ENCODE data around the gene ZSWIM2. TPM values are rescaled to one million over a fixed set of nuclear protein-coding genes. Genes with fewer than 3 reads are reported as not detected.
"Not testable (repeated sequence)": the region's sequence is repeated elsewhere in the genome, so short reads cannot be mapped to it uniquely, and the experiment has no call there.

The ZSWIM2 gene, protein sequence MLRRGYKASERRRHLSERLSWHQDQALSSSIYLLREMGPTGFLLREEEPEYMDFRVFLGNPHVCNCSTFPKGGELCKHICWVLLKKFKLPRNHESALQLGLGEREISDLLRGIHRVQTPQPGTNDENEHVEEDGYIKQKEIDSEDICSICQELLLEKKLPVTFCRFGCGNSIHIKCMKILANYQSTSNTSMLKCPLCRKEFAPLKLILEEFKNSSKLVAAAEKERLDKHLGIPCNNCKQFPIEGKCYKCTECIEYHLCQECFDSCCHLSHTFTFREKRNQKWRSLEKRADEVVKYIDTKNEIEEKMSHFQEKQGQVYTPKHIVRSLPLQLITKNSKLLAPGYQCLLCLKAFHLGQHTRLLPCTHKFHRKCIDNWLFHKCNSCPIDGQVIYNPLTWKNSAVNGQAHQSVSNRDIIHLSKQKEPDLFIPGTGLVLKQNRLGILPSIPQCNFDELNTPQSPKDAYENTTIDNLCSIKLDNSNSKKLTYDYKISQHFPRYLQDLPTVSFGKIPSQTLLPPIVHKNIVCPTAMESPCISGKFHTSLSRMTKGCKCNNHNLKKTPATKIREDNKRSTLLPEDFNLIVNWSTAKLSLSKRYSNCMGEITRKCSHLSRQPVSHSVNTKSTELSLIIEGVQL
- not detected for total RNA-seq

- peak; percentile 23 for ATAC-seq (replicated peaks)
- H3K36me3 Mint-ChIP-seq (ENCODE audit: low read depth): no peaks in the 10 kb centered on the region
- H3K4me3 Mint-ChIP-seq: peak within 1 kb of the TSS; percentile 40
- H3K27ac Mint-ChIP-seq: no peak within 1 kb of the TSS
- peaks cover 20% of the 10 kb centered on the region for H3K27me3 Mint-ChIP-seq
- H3K4me1 Mint-ChIP-seq: peaks cover 8% of the 10 kb centered on the region
- peaks cover 3% of the 10 kb centered on the region for H3K9me3 Mint-ChIP-seq
These were observed at the start of gene ZSWIM2 for GRCh38 chr2:186848873-186849578. Gene ZSWIM2, minus strand, starts transcription at chr2:186849170. Its CDS starts 40 bp downstream, at chr2:186849130.

DNA sequence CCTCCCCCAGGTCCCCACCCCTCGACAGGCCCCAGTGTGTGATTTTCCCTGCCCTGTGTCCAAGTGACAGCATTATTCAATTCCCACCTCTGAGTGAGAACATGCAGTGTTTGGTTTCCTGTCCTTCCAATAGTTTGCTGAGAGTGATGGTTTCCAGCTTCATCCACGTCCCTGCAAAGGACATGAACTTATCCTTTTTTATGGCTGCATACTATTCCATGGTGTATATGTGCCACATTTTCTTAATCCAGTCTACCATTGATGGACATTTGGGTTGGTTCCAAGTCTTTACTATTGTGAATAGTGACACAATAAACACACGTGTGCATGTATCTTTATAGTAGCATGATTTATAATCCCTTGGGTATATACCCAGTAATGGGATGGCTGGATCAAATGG, 47.2 kb upstream of the ZSWIM2 start:
- not testable (repeated sequence) for H3K27ac Mint-ChIP-seq; H3K4me1 Mint-ChIP-seq; H3K4me3 Mint-ChIP-seq; H3K9me3 Mint-ChIP-seq; H3K27me3 Mint-ChIP-seq; H3K36me3 Mint-ChIP-seq (ENCODE audit: low read depth); ATAC-seq (replicated peaks)

GRCh38 chr2:186895451-186895850, 46.5 kb upstream of the ZSWIM2 start:
- H3K4me3 Mint-ChIP-seq: no peak overlapping the region
- H3K36me3 Mint-ChIP-seq (ENCODE audit: low read depth): no peaks in the 10 kb centered on the region
- no peaks in the 10 kb centered on the region for H3K4me1 Mint-ChIP-seq
- H3K9me3 Mint-ChIP-seq: peaks cover 4% of the 10 kb centered on the region
- no peak overlapping the region for H3K27ac Mint-ChIP-seq
- ATAC-seq (replicated peaks): no peak
- no peaks in the 10 kb centered on the region for H3K27me3 Mint-ChIP-seq

GRCh38 chr2:186894478-186894877, 45.5 kb upstream of the ZSWIM2 start:
- Mint-ChIP-seq H3K27ac (no peak overlapping the region), H3K4me1 (no peaks in the 10 kb centered on the region), H3K36me3 (ENCODE audit: low read depth) (no peaks in the 10 kb centered on the region)

GRCh38 chr2:186892821-186893220, 43.9 kb upstream of the ZSWIM2 start:
- Mint-ChIP-seq H3K27me3 (no peaks in the 10 kb centered on the region), H3K27ac (no peak overlapping the region), H3K4me3 (no peak overlapping the region), H3K9me3 (no peaks in the 10 kb centered on the region), H3K4me1 (no peaks in the 10 kb centered on the region), H3K36me3 (ENCODE audit: low read depth) (no peaks in the 10 kb centered on the region)
- no peak for ATAC-seq (replicated peaks)

More at GRCh38 chr2:186894478-186894877, 45.5 kb upstream of the ZSWIM2 start:
- Mint-ChIP-seq H3K9me3 (peaks cover 4% of the 10 kb centered on the region), H3K27me3 (no peaks in the 10 kb centered on the region), H3K4me3 (no peak overlapping the region)
- ATAC-seq (replicated peaks): no peak

DNA sequence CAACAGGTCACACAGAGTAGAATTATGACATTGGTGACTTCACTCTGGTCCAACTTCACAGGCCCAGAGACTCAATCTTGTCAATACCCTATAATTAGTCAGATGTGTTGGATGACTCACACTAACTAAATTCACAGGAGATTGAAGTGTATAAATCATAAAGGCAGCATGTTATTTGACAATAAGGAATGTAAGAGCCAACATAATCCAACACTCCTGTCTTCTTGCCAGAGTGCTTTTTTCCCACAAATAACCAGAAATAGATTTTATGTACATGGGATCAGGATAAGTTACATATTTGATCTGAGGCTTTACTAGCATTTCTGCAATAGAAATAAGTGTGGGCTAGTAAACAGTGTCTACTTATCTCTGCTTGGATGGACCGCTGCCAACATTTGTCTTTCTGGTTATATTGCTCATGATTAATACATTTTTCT, 42.2 kb upstream of the ZSWIM2 start:
- ATAC-seq (replicated peaks): no peak
- H3K4me1 Mint-ChIP-seq: no peaks in the 10 kb centered on the region
- no peaks in the 10 kb centered on the region for H3K36me3 Mint-ChIP-seq (ENCODE audit: low read depth)
- no peaks in the 10 kb centered on the region for H3K9me3 Mint-ChIP-seq
- no peak overlapping the region for H3K27ac Mint-ChIP-seq
- no peaks in the 10 kb centered on the region for H3K27me3 Mint-ChIP-seq
- H3K4me3 Mint-ChIP-seq: no peak overlapping the region

DNA sequence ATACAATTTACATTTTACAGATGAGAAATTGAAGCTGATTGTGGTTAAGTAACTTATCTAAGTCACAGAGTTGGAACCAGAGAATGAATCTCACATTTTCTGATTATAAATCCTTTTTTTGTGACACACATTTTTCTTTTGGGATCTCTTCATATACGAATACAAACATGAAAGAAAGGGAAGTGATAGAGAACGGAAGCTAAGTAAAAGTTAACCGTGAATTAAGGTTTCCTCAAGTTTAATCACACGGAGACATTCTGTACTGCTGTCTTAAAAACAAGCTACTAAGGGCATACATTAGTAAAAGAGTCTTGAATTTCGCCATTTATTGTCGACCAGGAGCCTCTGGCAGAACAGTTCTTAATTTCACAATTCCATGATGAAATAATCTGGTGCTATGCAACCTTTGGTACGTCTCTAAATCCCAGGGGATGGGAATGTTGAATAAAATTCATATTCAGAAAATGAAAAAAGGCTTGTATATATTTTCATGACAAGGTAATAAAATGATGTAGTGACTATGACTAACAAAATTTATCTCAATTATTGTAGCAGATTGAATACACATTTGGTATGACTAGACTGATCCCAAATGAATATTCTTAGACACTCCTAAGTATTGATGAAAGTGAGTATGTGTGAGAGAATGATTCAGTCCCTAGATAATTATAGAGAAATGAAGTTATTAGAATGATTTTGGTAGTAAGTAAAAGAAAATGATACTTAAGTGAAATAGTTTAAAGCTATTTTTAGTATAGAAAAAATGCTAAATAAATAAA, 40.3 kb upstream of the ZSWIM2 start:
- ATAC-seq (replicated peaks): no peak
- Mint-ChIP-seq H3K9me3 (no peaks in the 10 kb centered on the region), H3K4me1 (no peaks in the 10 kb centered on the region), H3K36me3 (ENCODE audit: low read depth) (no peaks in the 10 kb centered on the region), H3K27ac (no peak overlapping the region), H3K27me3 (no peaks in the 10 kb centered on the region), H3K4me3 (no peak overlapping the region)

DNA sequence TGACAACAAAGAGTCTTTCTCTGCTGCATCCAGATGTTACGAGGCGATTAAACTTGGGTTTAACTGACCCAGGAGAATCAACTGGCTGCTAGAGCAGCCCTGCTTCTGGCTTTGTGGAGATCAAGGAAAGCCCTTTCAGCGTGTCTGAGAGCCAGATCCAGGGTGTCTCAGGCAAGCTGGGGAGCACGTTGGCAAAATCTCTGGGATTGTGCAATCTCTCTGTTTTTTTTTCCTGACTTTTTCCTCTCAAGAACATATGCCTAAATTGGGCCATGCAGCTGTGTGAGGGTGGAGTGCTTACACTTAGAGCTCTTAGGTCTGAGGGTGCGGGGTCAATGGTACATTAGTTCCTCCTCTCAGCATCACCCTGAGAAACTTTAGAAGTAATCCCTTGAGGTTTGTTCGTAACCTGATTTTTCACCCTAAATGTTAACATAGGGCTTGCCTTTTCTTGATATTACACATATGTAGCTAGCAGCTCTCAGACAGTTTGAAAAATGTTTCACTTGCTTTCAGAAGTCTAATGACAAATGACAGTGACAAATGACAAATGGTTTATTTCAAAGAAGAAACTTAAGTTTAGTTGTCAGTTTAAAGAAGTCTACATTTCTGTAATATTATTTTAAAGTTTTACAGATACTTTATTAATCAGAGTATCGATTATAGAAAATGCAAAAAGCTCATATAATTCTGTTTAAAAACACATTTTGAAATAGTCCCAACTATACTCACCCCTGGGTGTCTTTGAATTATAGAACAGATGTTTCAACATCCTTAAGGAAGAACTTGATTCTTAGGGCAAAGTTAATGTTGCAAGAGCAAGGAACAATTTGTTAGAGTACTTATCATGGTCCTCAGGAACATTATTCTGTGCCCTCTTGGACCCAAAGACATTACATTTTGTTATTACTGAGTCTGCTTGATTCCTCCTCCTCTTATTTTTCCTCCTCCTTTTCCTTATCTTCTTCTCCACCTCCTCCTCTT, 38.4 kb upstream of the ZSWIM2 start:
- H3K9me3 Mint-ChIP-seq: no peaks in the 10 kb centered on the region
- no peaks in the 10 kb centered on the region for H3K27me3 Mint-ChIP-seq
- no peak for ATAC-seq (replicated peaks)
- H3K4me3 Mint-ChIP-seq: no peak overlapping the region
- H3K36me3 Mint-ChIP-seq (ENCODE audit: low read depth): no peaks in the 10 kb centered on the region
- H3K27ac Mint-ChIP-seq: no peak overlapping the region
- no peaks in the 10 kb centered on the region for H3K4me1 Mint-ChIP-seq

DNA sequence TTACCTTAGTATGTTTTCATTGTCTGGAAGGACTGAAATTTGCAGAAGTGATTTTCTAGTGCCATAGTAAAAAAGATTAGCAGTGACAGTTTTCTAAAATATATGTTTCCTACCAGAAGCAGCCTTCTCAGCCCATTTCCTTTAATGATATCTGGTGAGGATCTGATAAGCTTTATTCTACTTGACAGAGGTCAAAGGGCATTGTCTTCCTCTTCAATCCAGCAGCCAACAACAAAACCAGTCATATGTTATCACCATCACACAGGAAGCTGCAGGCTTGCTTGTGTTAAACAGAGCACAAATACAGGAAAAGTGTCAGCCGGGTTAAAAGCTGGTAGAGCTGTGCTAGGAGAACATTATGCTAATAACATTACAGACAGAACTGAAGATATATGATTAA, 35.6 kb upstream of the ZSWIM2 start:
- peaks cover 6% of the 10 kb centered on the region for H3K9me3 Mint-ChIP-seq
- ATAC-seq (replicated peaks): no peak
- H3K27me3 Mint-ChIP-seq: no peaks in the 10 kb centered on the region
- H3K4me1 Mint-ChIP-seq: no peaks in the 10 kb centered on the region
- H3K36me3 Mint-ChIP-seq (ENCODE audit: low read depth): no peaks in the 10 kb centered on the region
- no peak overlapping the region for H3K27ac Mint-ChIP-seq
- no peak overlapping the region for H3K4me3 Mint-ChIP-seq

GRCh38 chr2:186883666-186884065, 34.7 kb upstream of the ZSWIM2 start:
- no peaks in the 10 kb centered on the region for H3K27me3 Mint-ChIP-seq
- H3K36me3 Mint-ChIP-seq (ENCODE audit: low read depth): no peaks in the 10 kb centered on the region
- no peaks in the 10 kb centered on the region for H3K4me1 Mint-ChIP-seq
- peaks cover 6% of the 10 kb centered on the region for H3K9me3 Mint-ChIP-seq
- ATAC-seq (replicated peaks): no peak
- no peak overlapping the region for H3K4me3 Mint-ChIP-seq
- H3K27ac Mint-ChIP-seq: no peak overlapping the region

DNA sequence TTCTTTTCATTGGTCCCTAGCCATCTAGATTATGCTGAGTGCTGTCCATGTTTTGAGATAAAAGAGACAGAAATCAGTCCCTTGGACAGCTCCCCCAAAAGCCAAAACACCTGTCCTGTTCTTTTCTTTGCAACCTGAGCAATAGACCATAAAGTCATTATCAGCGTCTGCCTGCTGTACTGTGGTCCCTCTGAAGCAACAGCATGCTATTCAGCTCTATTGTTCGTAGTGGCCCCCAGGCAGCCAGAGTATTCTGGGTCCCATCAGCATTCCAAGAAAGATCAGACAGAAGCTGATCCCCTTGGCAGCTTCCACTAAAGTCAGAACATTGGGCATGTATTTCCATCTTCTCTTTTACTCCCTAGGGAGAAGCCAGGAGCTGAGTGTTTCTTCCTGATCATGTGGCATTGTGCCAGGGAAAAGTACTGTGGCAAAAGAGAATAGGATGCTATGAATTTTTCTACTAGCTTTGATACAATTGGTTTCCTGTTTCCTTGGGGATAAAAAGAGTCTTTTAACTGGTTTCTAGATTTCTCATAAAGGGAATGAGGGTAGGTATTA, 33.6 kb upstream of the ZSWIM2 start:
- ATAC-seq (replicated peaks): no peak
- Mint-ChIP-seq H3K27ac (no peak overlapping the region), H3K4me1 (no peaks in the 10 kb centered on the region), H3K9me3 (peaks cover 6% of the 10 kb centered on the region), H3K4me3 (no peak overlapping the region), H3K27me3 (no peaks in the 10 kb centered on the region), H3K36me3 (ENCODE audit: low read depth) (no peaks in the 10 kb centered on the region)

DNA sequence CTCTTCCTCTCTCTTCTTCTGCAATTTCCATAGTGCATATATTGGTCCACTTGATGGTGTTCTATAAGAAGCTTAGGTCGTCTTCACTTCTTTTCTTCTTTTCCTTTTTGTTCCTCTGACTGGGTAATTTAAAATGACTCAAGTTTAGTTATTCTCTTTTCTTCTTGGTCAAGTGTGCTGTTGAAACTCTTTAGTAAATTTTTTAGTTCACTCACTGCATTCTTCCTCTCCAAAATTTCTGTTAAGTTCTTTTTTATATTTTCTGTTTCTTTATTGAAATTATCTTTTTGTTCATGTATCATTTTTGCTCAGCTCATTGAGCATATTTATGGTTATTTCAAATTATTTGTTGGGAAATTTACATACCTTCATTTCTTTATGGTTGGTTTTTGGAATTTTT, 32.7 kb upstream of the ZSWIM2 start:
- H3K27ac Mint-ChIP-seq: no peak overlapping the region

GRCh38 chr2:186879312-186879711, 30.3 kb upstream of the ZSWIM2 start:
- H3K4me3 Mint-ChIP-seq: no peak overlapping the region
- ATAC-seq (replicated peaks): no peak
- no peak overlapping the region for H3K27ac Mint-ChIP-seq
- no peaks in the 10 kb centered on the region for H3K4me1 Mint-ChIP-seq
- H3K9me3 Mint-ChIP-seq: peaks cover 9% of the 10 kb centered on the region
- H3K27me3 Mint-ChIP-seq: no peaks in the 10 kb centered on the region
- H3K36me3 Mint-ChIP-seq (ENCODE audit: low read depth): no peaks in the 10 kb centered on the region

More for the DNA sequence above, 32.7 kb upstream of the ZSWIM2 start:
- no peaks in the 10 kb centered on the region for H3K4me1 Mint-ChIP-seq
- no peak for ATAC-seq (replicated peaks)
- no peaks in the 10 kb centered on the region for H3K36me3 Mint-ChIP-seq (ENCODE audit: low read depth)
- H3K9me3 Mint-ChIP-seq: peaks cover 7% of the 10 kb centered on the region
- H3K27me3 Mint-ChIP-seq: no peaks in the 10 kb centered on the region
- H3K4me3 Mint-ChIP-seq: no peak overlapping the region
